ENCODE measurements around the gene ECE1. TPM values are rescaled to one million over a fixed set of nuclear protein-coding genes. Genes with fewer than 3 reads are reported as not detected.
A peak's percentile ranks its signal among the peaks of the same experiment; 100 is the strongest.

The ECE1 gene
- total and polyA plus RNA-seq, 2 of the 4 experiments (the other 2 are of a cell fraction) = 61.8 to 124 TPM

DNA sequence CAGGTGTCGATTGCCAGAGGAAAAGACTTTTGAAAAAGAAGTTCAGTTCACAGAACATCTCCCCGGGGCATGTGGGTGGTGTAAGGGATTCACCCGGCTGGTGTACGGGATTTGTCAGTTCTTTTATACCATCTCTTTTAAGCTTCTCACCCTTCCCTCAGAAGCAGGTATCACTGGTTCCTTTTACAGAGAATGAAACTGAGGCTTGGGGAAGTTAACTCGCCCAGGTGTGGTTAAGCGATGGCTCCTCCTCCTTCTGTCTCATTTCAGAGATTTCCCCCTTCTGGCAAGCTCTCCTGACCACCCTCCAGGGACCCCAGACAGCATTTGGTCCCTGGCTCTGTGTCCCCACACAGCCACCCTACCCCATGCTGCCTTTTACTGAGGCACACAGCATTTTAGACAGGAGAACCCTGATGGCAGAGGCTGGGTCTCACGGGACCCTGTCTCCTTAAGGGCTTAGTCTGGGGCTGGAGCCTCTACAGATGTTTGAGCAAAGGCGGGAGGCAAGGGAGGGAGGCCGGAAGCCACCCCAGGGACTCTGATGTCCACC is 2.8 kb upstream of the ECE1 start:
- Histone ChIP-seq H3K18ac (ENCODE audit: low read depth, low read length) (no peak overlapping the region), H3K9me3 (ENCODE audit: control insufficient read depth, insufficient read depth, low read length) (no peaks in the 10 kb centered on the region), H2BK120ac (ENCODE audit: low read depth, low read length) (no peak overlapping the region), H3K4me2 (ENCODE audit: low read depth, low read length) (no peak overlapping the region), H2BK15ac (ENCODE audit: low read depth, low read length) (no peak overlapping the region), H4K5ac (ENCODE audit: low read depth, low read length) (no peak overlapping the region), H4K8ac (ENCODE audit: low read depth in 2 of 2, low read length in 2 of 2) (no peak overlapping the region), H3K56ac (ENCODE audit: extremely low read depth, insufficient read depth, low read length) (no peak overlapping the region), H3K4ac (ENCODE audit: low read depth, low read length) (0 out of 2 replicates have a peak overlapping the region, but pooled peaks have one; percentile 8), H2AK5ac (ENCODE audit: low read depth, low read length) (no peak overlapping the region; the same call in 1 of the 2 replicates), H4K91ac (ENCODE audit: insufficient read depth, low read depth, low read length) (0 out of 2 replicates have a peak overlapping the region, but pooled peaks have one; percentile 2), H3K36me3 (ENCODE audit: control insufficient read depth, insufficient read depth, low read length) (no peaks in the 10 kb centered on the region), H3K9me1 (ENCODE audit: insufficient read depth, low read length) (peaks cover 15% of the 10 kb centered on the region), H3K27me3 (ENCODE audit: control insufficient read depth, insufficient read depth, low read length) (no peaks in the 10 kb centered on the region), H4K20me1 (ENCODE audit: insufficient read depth, low read length) (peaks cover 23% of the 10 kb centered on the region), H3K79me1 (ENCODE audit: low read depth in 1 of 2, low read length in 2 of 2) (peaks cover 40 to 86% of the 10 kb centered on the region in 2 experiments), H3K4me1 (ENCODE audit: control insufficient read depth, insufficient read depth, low read length) (peaks cover 29% of the 10 kb centered on the region), H3K23ac (ENCODE audit: low read depth, low read length) (no peak overlapping the region), H2BK5ac (ENCODE audit: low read depth, low read length, poor library complexity, severe bottlenecking) (no peak overlapping the region), H2BK20ac (ENCODE audit: low read depth, low read length) (no peak overlapping the region), H3K27ac (ENCODE audit: insufficient read depth, low read length) (no peak overlapping the region), H3K14ac (replicated peaks; ENCODE audit: low read depth, low read length) (no peak overlapping the region), H2AFZ (replicated peaks; ENCODE audit: low read length, poor library complexity) (no peak overlapping the region), H3K9ac (ENCODE audit: low read depth, low read length) (no peak overlapping the region), H3K4me3 (ENCODE audit: insufficient read depth, low read depth, low read length) (no peak overlapping the region), H2AK9ac (replicated peaks; ENCODE audit: low read depth, low read length, poor library complexity) (peak overlapping the region; percentile 3)
- intact Hi-C loops (cut with micrococcal nuclease) = no loop called here
- ATAC-seq (ENCODE audit: low read depth) = no peak
- in situ Hi-C loops (cut with MboI; ENCODE audit: low sequenced_read_pairs) = no loop called here
- 83% methylated on average over 2 of the region's 9 CpGs; no CpG with 5 or more reads in 1 of the 2 experiments for WGBS, 2 experiments (ENCODE audit: extremely low coverage in 2 of 2, insufficient read length in 1 of 2)
- POLR2A ChIA-PET (ENCODE audit: unreplicated experiment) = no interaction called here
- CTCF ChIA-PET = interaction anchor here (0.8 kb wide), 1 partner anchor 20 kb away, joined by 3 read pairs; no protein-coding TSS in a partner anchor
- dilution Hi-C loops (cut with HindIII; ENCODE audit: low sequenced_read_pairs, unreplicated experiment) = no loop called here
- no TSS peak for BruUV-seq (replicated peaks)
- TF ChIP-seq NFE2L2 (IDR thresholded peaks at IDR 0.05; ENCODE audit: low read depth, low read length) (no peak), MAZ (IDR thresholded peaks at IDR 0.05; ENCODE audit: borderline replicate concordance, low read depth, low read length) (no peak), CHD1 (IDR thresholded peaks at IDR 0.05; ENCODE audit: low read depth, low read length) (no peak), FOS (IDR thresholded peaks at IDR 0.05; ENCODE audit: low read depth, low read length) (no peak), MXI1 (IDR thresholded peaks at IDR 0.05; ENCODE audit: borderline replicate concordance, low read depth, low read length) (no peak), RAD21 (IDR thresholded peaks at IDR 0.05; ENCODE audit: low read length) (no peak), MAFK (IDR thresholded peaks at IDR 0.05; ENCODE audit: low read depth, low read length) (no peak), RCOR1 (IDR thresholded peaks at IDR 0.05; ENCODE audit: insufficient replicate concordance, low read length) (no peak)
- TF ChIP-seq, protein P1, sequence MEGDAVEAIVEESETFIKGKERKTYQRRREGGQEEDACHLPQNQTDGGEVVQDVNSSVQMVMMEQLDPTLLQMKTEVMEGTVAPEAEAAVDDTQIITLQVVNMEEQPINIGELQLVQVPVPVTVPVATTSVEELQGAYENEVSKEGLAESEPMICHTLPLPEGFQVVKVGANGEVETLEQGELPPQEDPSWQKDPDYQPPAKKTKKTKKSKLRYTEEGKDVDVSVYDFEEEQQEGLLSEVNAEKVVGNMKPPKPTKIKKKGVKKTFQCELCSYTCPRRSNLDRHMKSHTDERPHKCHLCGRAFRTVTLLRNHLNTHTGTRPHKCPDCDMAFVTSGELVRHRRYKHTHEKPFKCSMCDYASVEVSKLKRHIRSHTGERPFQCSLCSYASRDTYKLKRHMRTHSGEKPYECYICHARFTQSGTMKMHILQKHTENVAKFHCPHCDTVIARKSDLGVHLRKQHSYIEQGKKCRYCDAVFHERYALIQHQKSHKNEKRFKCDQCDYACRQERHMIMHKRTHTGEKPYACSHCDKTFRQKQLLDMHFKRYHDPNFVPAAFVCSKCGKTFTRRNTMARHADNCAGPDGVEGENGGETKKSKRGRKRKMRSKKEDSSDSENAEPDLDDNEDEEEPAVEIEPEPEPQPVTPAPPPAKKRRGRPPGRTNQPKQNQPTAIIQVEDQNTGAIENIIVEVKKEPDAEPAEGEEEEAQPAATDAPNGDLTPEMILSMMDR (conservative IDR thresholded peaks at IDR 0.05; ENCODE audit: low read depth, low read length) = no peak
- TF ChIP-seq, protein P2, sequence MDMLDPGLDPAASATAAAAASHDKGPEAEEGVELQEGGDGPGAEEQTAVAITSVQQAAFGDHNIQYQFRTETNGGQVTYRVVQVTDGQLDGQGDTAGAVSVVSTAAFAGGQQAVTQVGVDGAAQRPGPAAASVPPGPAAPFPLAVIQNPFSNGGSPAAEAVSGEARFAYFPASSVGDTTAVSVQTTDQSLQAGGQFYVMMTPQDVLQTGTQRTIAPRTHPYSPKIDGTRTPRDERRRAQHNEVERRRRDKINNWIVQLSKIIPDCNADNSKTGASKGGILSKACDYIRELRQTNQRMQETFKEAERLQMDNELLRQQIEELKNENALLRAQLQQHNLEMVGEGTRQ (IDR thresholded peaks at IDR 0.05; ENCODE audit: low read depth, low read length) = no peak
- DNase-seq = no peak

Measured in IMR-90 (cell line).